IMR-90 (cell line): ENCODE results near the gene RSRC2. TPM values are rescaled to one million over a fixed set of nuclear protein-coding genes. Genes with fewer than 3 reads are reported as not detected.

Experiments used
- ATAC-seq: fragments of 200-7000 bp; cut with Tn5 transposase; 2 replicates; pipeline ENCODE4 v1.9.1; 2020; ENCODE audit warnings: low read depth, mild to moderate bottlenecking, moderate library complexity
- BruUV-seq: library from RNA; stranded (reverse); fragments of 400-500 nt; replicated peaks from 2 replicates; lab custom pipeline; 2021; lab: Mats Ljungman, UMichigan
- CTCF ChIA-PET: fragments of 300-600 bp; formaldehyde crosslinking; extraction: SDS; loops from one replicate; lab custom pipeline; 2021; ENCODE audit warnings: antibody characterized with exemption; lab: Yijun Ruan, JAX
- POLR2A ChIA-PET: fragments of 300-600 bp; sonication (Branson Sonifier 250); formaldehyde crosslinking; loops from one replicate; lab custom pipeline; 2022; ENCODE audit warnings: antibody characterized with exemption; ENCODE audit not compliant: unreplicated experiment; lab: Charles Lee
- DNase-seq: peaks from one replicate; pipeline ENCODE4 v3.0.0; 2013
- H2AFZ ChIP-seq: replicated peaks from 2 replicates; pipeline ENCODE3; 2013; ENCODE audit warnings: low read length, mild to moderate bottlenecking; ENCODE audit not compliant: poor library complexity
- H2AK5ac ChIP-seq: 2 replicates; pipeline ENCODE4 v1.6.1; 2013; ENCODE audit warnings: low read depth, low read length, inconsistent platforms
- H2AK9ac ChIP-seq: replicated peaks from 2 replicates; pipeline ENCODE3; 2013; ENCODE audit warnings: mild to moderate bottlenecking, low read depth, low read length, moderate library complexity; ENCODE audit not compliant: poor library complexity
- H2BK120ac ChIP-seq: 2 replicates; pipeline ENCODE4 v1.6.1; 2013; ENCODE audit warnings: low read depth, low read length, inconsistent platforms
- H2BK15ac ChIP-seq: 3 replicates; pipeline ENCODE4 v1.6.1; 2013; ENCODE audit warnings: low read depth, low read length, inconsistent platforms
- H2BK20ac ChIP-seq: 2 replicates; pipeline ENCODE4 v1.6.1; 2013; ENCODE audit warnings: low read depth, mild to moderate bottlenecking, inconsistent platforms, low read length, moderate library complexity
- H2BK5ac ChIP-seq: 2 replicates; pipeline ENCODE4 v1.6.1; 2013; ENCODE audit warnings: mild to moderate bottlenecking, low read depth, low read length, inconsistent platforms; ENCODE audit not compliant: poor library complexity, severe bottlenecking
- H3K14ac ChIP-seq: replicated peaks from 2 replicates; pipeline ENCODE4 v1.6.1; 2013; ENCODE audit warnings: low read depth, low read length, inconsistent platforms
- H3K18ac ChIP-seq: 2 replicates; pipeline ENCODE4 v1.6.1; 2013; ENCODE audit warnings: low read depth, low read length, control low read depth
- H3K23ac ChIP-seq: 2 replicates; pipeline ENCODE4 v1.6.1; 2013; ENCODE audit warnings: low read depth, low read length, inconsistent platforms
- H3K27ac ChIP-seq: 2 replicates; pipeline ENCODE4 v1.5.1; 2013; ENCODE audit warnings: mild to moderate bottlenecking, control low read depth, low read length; ENCODE audit not compliant: insufficient read depth
- H3K27me3 ChIP-seq: 2 replicates; pipeline ENCODE4 v1.6.1; 2013; ENCODE audit warnings: low read length; ENCODE audit not compliant: control insufficient read depth, insufficient read depth
- H3K36me3 ChIP-seq: 2 replicates; pipeline ENCODE4 v1.6.1; 2013; ENCODE audit warnings: low read length, mixed read lengths; ENCODE audit not compliant: control insufficient read depth, insufficient read depth
- H3K4ac ChIP-seq: 2 replicates; pipeline ENCODE4 v1.6.1; 2013; ENCODE audit warnings: low read depth, low read length, inconsistent platforms
- H3K4me1 ChIP-seq: 2 replicates; pipeline ENCODE4 v1.6.1; 2013; ENCODE audit warnings: low read length, mixed read lengths; ENCODE audit not compliant: control insufficient read depth, insufficient read depth
- H3K4me2 ChIP-seq: 2 replicates; pipeline ENCODE4 v1.6.1; 2013; ENCODE audit warnings: low read depth, mild to moderate bottlenecking, control low read depth, low read length, moderate library complexity
- H3K4me3 ChIP-seq: 2 replicates; pipeline ENCODE4 v1.5.1; 2013; ENCODE audit warnings: low read depth, mild to moderate bottlenecking, control low read depth, low read length, moderate library complexity; ENCODE audit not compliant: insufficient read depth
- H3K56ac ChIP-seq: 2 replicates; pipeline ENCODE4 v1.6.1; 2013; ENCODE audit warnings: low read length, inconsistent platforms; ENCODE audit not compliant: insufficient read depth; ENCODE audit errors: extremely low read depth
- H3K79me1 ChIP-seq, 2 experiments: 2 replicates each; pipeline ENCODE4 v1.6.1; 2013; ENCODE audit warnings: low read length in 2 of 2, inconsistent platforms in 1 of 2, low read depth in 1 of 2
- H3K9ac ChIP-seq: 2 replicates; pipeline ENCODE4 v1.6.1; 2013; ENCODE audit warnings: low read depth, low read length, control low read depth
- H3K9me1 ChIP-seq: 2 replicates; pipeline ENCODE4 v1.6.1; 2013; ENCODE audit warnings: low read length, inconsistent platforms; ENCODE audit not compliant: insufficient read depth
- H3K9me3 ChIP-seq: 2 replicates; pipeline ENCODE4 v1.6.1; 2013; ENCODE audit warnings: low read length; ENCODE audit not compliant: control insufficient read depth, insufficient read depth
- H4K20me1 ChIP-seq: 2 replicates; pipeline ENCODE4 v1.6.1; 2013; ENCODE audit warnings: low read length, inconsistent platforms; ENCODE audit not compliant: insufficient read depth
- H4K5ac ChIP-seq: 2 replicates; pipeline ENCODE4 v1.6.1; 2013; ENCODE audit warnings: mild to moderate bottlenecking, low read depth, low read length, control low read depth
- H4K8ac ChIP-seq, 2 experiments: 2 replicates each; pipeline ENCODE4 v1.6.1; 2013; ENCODE audit warnings: low read depth in 2 of 2, low read length in 2 of 2, control low read depth in 1 of 2, inconsistent platforms in 1 of 2
- H4K91ac ChIP-seq: 2 replicates; pipeline ENCODE4 v1.6.1; 2013; ENCODE audit warnings: low read depth, low read length, inconsistent platforms; ENCODE audit not compliant: insufficient read depth
- CTCF ChIP-seq: conservative IDR thresholded peaks from 2 replicates; pipeline ENCODE4 v1.5.1; 2012; ENCODE audit warnings: mild to moderate bottlenecking, low read depth, low read length, improper control_type of control experiment
- FOS ChIP-seq: fragments of 150-350 bp; IDR thresholded peaks from 2 replicates; pipeline ENCODE4 v1.6.1; 2016; ENCODE audit warnings: low read depth, low read length
- RAD21 ChIP-seq: IDR thresholded peaks from 2 replicates; pipeline ENCODE4 v1.6.1; 2012; ENCODE audit warnings: low read length, improper control_type of control experiment
- SMC3 ChIP-seq: fragments of 150-350 bp; IDR thresholded peaks from 2 replicates; pipeline ENCODE4 v1.6.1; 2016; ENCODE audit warnings: low read depth, mild to moderate bottlenecking, antibody characterized with exemption, low read length, moderate library complexity
- WGBS, 2 experiments: methylation state at CpG; one replicate each; pipeline versions ENCODE4 v1.1.5 to v1.1.7; 2013; ENCODE audit warnings: missing lambda C conversion rate in 2 of 2; ENCODE audit not compliant: insufficient read length in 1 of 2; ENCODE audit errors: extremely low coverage in 2 of 2; 5-methylcytosine and 5-hydroxymethylcytosine counted together
- dilution Hi-C: fragments of 300-500 bp; cut with HindIII; formaldehyde crosslinking; loops from one replicate; pipeline ENCODE4 v1.14.3; 2018; ENCODE audit warnings: low sequenced_read_pairs; ENCODE audit not compliant: unreplicated experiment
- in situ Hi-C: fragments of 300-500 bp; cut with MboI; formaldehyde crosslinking; loops from 3 replicates; pipeline ENCODE4 v1.14.3; 2019; ENCODE audit warnings: low sequenced_read_pairs, inconsistent platforms, mixed read lengths
- intact Hi-C: fragments of 100-400 bp; cut with micrococcal nuclease; formaldehyde crosslinking; loops from 2 replicates; pipeline ENCODE4 v1.10.0; 2022
- polyA plus RNA-seq, 3 experiments: library from polyadenylated mRNA; depleted of rRNA; stranded (reverse); fragments of >200 nt; gene quantifications; 2 replicates each; pipeline ENCODE4 v1.2.3, GENCODE V29; 2012; ENCODE audit warnings: low replicate concordance in 1 of 3
- total RNA-seq: library from RNA; depleted of rRNA; stranded (reverse); fragments of >200 nt; gene quantifications from 2 replicates; pipeline ENCODE4 v1.2.3, GENCODE V29; 2012

Gene RSRC2
- total and polyA plus RNA-seq, 2 of the 4 experiments (the other 2 are of a cell fraction), result 18.6 to 31.5 TPM

GRCh38 chr12:122471324-122472226 lies 55.2 kb downstream of the RSRC2 start:
- in situ Hi-C loops, result no loop called here
- BruUV-seq, result no TSS peak
- no peak overlapping the region for H3K56ac ChIP-seq

More at GRCh38 chr12:122471324-122472226, 55.2 kb downstream of the RSRC2 start:
- ChIA-PET CTCF (interaction anchor here (0.5 to 3.9 kb wide), 10 partner anchors 12 to 135 kb away, joined by 3 to 37 read pairs (median 3); no protein-coding TSS in a partner anchor), POLR2A (interaction anchor here (0.7 to 1.0 kb wide), 2 partner anchors 48 to 72 kb away, joined by 3 read pairs; no protein-coding TSS in a partner anchor)
- peaks cover 5 to 16% of the 10 kb centered on the region in 2 experiments; a peak in 3 of 4 replicates for H3K79me1 ChIP-seq
- H3K23ac ChIP-seq, result peak overlapping the region; percentile 11; the same call in 1 of the 2 replicates
- H3K4ac ChIP-seq, result peak overlapping the region; percentile 80; the same call in 1 of the 2 replicates
- peak overlapping the region; percentile 83 for H2BK20ac ChIP-seq
- peak overlapping the region; percentile 10 to 67; a peak in 1 of 4 replicates for H4K8ac ChIP-seq
- peak overlapping the region; percentile 92 for H3K18ac ChIP-seq
- H2AFZ ChIP-seq, result no peak overlapping the region
- no peaks in the 10 kb centered on the region for H3K27me3 ChIP-seq
- no peak overlapping the region for H2AK9ac ChIP-seq
- H3K4me3 ChIP-seq, result no peak overlapping the region
- H3K4me2 ChIP-seq, result peak overlapping the region; percentile 69; the same call in 1 of the 2 replicates
- H2BK5ac ChIP-seq, result peak overlapping the region; percentile 96
- H3K14ac ChIP-seq, result peak overlapping the region; percentile 90
- H3K4me1 ChIP-seq, result peaks cover 4% of the 10 kb centered on the region; the same call in 1 of the 2 replicates
- H2AK5ac ChIP-seq, result peak overlapping the region; percentile 91; the same call in 1 of the 2 replicates
- intact Hi-C loops (loop anchor here (1.0 to 5.0 kb wide), 3 partner anchors 50 to 134 kb away; no protein-coding TSS in a partner anchor), dilution Hi-C loops (no loop called here)
- DNase-seq, result peak; percentile 84
- peak; percentile 94 for ATAC-seq
- peak overlapping the region; percentile 60; the same call in 2 of the 3 replicates for H2BK15ac ChIP-seq
- H3K9ac ChIP-seq, result peak overlapping the region; percentile 38; the same call in 1 of the 2 replicates
- peaks cover 27% of the 10 kb centered on the region for H3K36me3 ChIP-seq
- no peaks in the 10 kb centered on the region; the same call in 1 of the 2 replicates for H4K20me1 ChIP-seq
- H3K9me3 ChIP-seq, result no peaks in the 10 kb centered on the region
- H4K91ac ChIP-seq, result peak overlapping the region; percentile 79; the same call in 1 of the 2 replicates
- H3K9me1 ChIP-seq, result 0 out of 2 replicates have a peak, but pooled peaks cover 6% of the 10 kb centered on the region
- H2BK120ac ChIP-seq, result peak overlapping the region; percentile 60
- WGBS, 2 experiments, result no CpG with 5 or more reads among the region's 3 CpGs
- no peak for TF ChIP-seq FOS
- TF ChIP-seq RAD21, result peak; percentile 80
- peak; percentile 87 for TF ChIP-seq CTCF
- peak; percentile 93 for TF ChIP-seq SMC3
- H3K27ac ChIP-seq, result peak overlapping the region; percentile 82; the same call in 1 of the 2 replicates
- peak overlapping the region; percentile 94 for H4K5ac ChIP-seq
